MM.1S (cell line): ENCODE measurements around the gene SF3B2.

ENCODE experiments used
- DNase-seq: peaks from one replicate; pipeline ENCODE4 v3.0.0-alpha.2; 2015
- H2AFZ ChIP-seq: fragments of 300-600 bp; sonication (generic); 2 replicates; pipeline ENCODE4 v1.6.0; 2016; ENCODE audit warnings: antibody characterized with exemption, low read length
- H3F3A ChIP-seq: fragments of 300-600 bp; sonication (generic); 2 replicates; pipeline ENCODE4 v1.6.1; 2016; ENCODE audit warnings: mild to moderate bottlenecking, antibody characterized with exemption, low read length, moderate library complexity, mixed read lengths; ENCODE audit not compliant: insufficient read depth
- H3K27ac ChIP-seq: fragments of 300-600 bp; sonication (generic); 2 replicates; pipeline ENCODE4 v1.5.1; 2016; ENCODE audit warnings: mild to moderate bottlenecking, low read length
- H3K27me3 ChIP-seq: fragments of 300-600 bp; sonication (generic); replicated peaks from 2 replicates; pipeline ENCODE4 v1.6.0; 2016; ENCODE audit warnings: low read length; ENCODE audit not compliant: insufficient read depth
- H3K36me3 ChIP-seq: fragments of 300-600 bp; sonication (generic); replicated peaks from 2 replicates; pipeline ENCODE4 v1.6.1; 2016; ENCODE audit warnings: mild to moderate bottlenecking, low read length, mixed read lengths; ENCODE audit not compliant: insufficient read depth
- H3K4me1 ChIP-seq: fragments of 300-600 bp; sonication (generic); 2 replicates; pipeline ENCODE4 v1.6.1; 2016; ENCODE audit warnings: low read length, mixed read lengths
- H3K4me2 ChIP-seq: fragments of 300-600 bp; sonication (generic); 2 replicates; pipeline ENCODE4 v1.6.0; 2016; ENCODE audit warnings: low read depth, low read length
- H3K4me3 ChIP-seq: fragments of 300-600 bp; sonication (generic); 2 replicates; pipeline ENCODE4 v1.5.1; 2016; ENCODE audit warnings: low read length, mixed read lengths
- H3K79me2 ChIP-seq: fragments of 300-600 bp; sonication (generic); 2 replicates; pipeline ENCODE4 v1.6.1; 2016; ENCODE audit warnings: mixed run types, low read length, mixed read lengths
- H3K9ac ChIP-seq: fragments of 300-600 bp; sonication (generic); 2 replicates; pipeline ENCODE4 v1.6.1; 2016; ENCODE audit warnings: low read length, mixed read lengths
- H3K9me2 ChIP-seq: fragments of 300-600 bp; sonication (generic); replicated peaks from 2 replicates; pipeline ENCODE4 v1.6.1; 2016; ENCODE audit warnings: mild to moderate bottlenecking, low read length, mixed read lengths; ENCODE audit not compliant: insufficient read depth
- H3K9me3 ChIP-seq: fragments of 300-600 bp; sonication (generic); replicated peaks from 2 replicates; pipeline ENCODE4 v1.6.1; 2016; ENCODE audit warnings: mild to moderate bottlenecking, low read length, mixed read lengths; ENCODE audit not compliant: insufficient read depth
- H4K20me1 ChIP-seq: fragments of 300-600 bp; sonication (generic); 2 replicates; pipeline ENCODE4 v1.6.1; 2016; ENCODE audit warnings: mild to moderate bottlenecking, low read length, moderate library complexity, mixed read lengths; ENCODE audit not compliant: insufficient read depth
- EZH2 ChIP-seq: fragments of 300-600 bp; sonication (generic); optimal IDR thresholded peaks from 2 replicates; pipeline ENCODE3; 2017; ENCODE audit warnings: low read depth, mild to moderate bottlenecking, antibody characterized with exemption, low read length, mixed read lengths
- EZH2phosphoT487 ChIP-seq: fragments of 300-600 bp; sonication (generic); IDR thresholded peaks from 2 replicates; pipeline ENCODE4 v1.6.1; 2018; ENCODE audit warnings: antibody characterized with exemption, low read length
- TF ChIP-seq, protein P1 (sequence below): fragments of 300-600 bp; sonication (generic); IDR thresholded peaks from 2 replicates; pipeline ENCODE4 v1.5.1; 2016; ENCODE audit warnings: antibody characterized with exemption, low read length, mixed read lengths

SF3B2 gene

DNA sequence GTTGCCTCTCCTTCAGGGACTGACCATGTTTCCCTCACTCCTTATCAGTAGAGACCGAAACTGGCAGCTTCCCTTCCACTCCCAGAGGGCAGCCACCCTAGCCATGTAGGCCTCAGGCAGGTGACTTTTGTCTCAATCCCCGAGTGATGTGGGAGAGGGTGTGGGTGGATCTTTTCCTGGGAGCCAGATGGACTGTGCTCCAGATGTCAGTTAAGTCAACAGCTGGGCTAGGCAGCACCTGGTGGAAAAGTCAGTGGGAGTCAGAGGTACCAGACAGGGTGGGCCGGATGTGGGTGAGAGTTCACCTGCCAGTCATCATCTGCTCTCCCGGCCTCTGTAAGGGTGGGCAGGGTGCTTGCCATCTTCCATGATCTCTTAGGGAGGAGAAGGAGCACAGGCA is 48.0 kb upstream of the SF3B2 start:
- H3K9ac ChIP-seq, result no peak overlapping the region
- no peaks in the 10 kb centered on the region for H3K9me3 ChIP-seq
- no peak overlapping the region for H2AFZ ChIP-seq
- H4K20me1 ChIP-seq, result no peaks in the 10 kb centered on the region
- no peak overlapping the region for H3K4me2 ChIP-seq
- peaks cover 40% of the 10 kb centered on the region for H3K4me1 ChIP-seq
- no peaks in the 10 kb centered on the region for H3K9me2 ChIP-seq
- peaks cover 30% of the 10 kb centered on the region for H3F3A ChIP-seq
- TF ChIP-seq, protein P1, sequence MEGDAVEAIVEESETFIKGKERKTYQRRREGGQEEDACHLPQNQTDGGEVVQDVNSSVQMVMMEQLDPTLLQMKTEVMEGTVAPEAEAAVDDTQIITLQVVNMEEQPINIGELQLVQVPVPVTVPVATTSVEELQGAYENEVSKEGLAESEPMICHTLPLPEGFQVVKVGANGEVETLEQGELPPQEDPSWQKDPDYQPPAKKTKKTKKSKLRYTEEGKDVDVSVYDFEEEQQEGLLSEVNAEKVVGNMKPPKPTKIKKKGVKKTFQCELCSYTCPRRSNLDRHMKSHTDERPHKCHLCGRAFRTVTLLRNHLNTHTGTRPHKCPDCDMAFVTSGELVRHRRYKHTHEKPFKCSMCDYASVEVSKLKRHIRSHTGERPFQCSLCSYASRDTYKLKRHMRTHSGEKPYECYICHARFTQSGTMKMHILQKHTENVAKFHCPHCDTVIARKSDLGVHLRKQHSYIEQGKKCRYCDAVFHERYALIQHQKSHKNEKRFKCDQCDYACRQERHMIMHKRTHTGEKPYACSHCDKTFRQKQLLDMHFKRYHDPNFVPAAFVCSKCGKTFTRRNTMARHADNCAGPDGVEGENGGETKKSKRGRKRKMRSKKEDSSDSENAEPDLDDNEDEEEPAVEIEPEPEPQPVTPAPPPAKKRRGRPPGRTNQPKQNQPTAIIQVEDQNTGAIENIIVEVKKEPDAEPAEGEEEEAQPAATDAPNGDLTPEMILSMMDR, result no peak
- TF ChIP-seq EZH2, result no peak
- no peak for TF ChIP-seq EZH2phosphoT487
- no peak for DNase-seq
- H3K27ac ChIP-seq, result peak overlapping the region; percentile 64; the same call in 1 of the 2 replicates
- H3K36me3 ChIP-seq, result peaks cover 2% of the 10 kb centered on the region
- no peak overlapping the region for H3K4me3 ChIP-seq
- H3K27me3 ChIP-seq, result no peaks in the 10 kb centered on the region
- H3K79me2 ChIP-seq, result peaks cover 48% of the 10 kb centered on the region

DNA sequence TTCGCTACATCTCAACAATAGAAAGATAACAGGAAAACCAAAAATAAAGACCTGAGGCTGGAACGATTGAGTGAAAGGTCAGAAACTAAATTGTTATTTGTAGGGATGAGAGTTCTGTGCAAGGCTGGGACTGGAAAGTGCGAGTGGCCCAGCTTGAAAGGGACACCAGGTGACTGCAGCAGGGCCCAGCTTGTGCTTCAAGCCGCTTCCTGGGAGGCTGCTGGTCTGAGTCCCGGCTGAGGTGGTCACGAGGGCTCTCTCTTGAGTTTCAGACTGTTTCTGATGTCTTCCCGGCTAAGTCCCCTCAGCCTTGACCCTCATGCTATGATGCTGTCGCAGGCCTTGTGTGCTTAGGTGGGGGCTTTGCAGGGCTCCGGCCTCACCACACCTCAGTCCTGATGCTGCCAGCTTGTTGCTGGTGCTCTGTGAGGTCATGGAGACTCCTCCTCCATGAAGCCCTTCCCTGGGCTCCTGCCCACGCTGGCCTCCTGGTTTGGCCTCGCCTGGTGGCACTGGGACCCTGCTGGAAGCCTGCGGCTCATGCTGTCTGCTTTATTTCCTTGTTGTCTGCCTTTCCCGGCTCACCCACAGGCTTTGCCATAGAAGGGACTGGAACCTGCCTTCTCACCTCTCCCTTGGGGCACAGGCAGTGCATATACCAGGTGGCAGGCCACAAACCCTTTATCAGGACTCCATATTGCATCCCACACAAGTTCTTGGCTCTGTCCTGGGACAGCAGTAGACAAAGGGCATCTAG is 45.9 kb upstream of the SF3B2 start:
- H3K27me3 ChIP-seq, result no peaks in the 10 kb centered on the region
- no peak overlapping the region for H2AFZ ChIP-seq
- TF ChIP-seq EZH2phosphoT487, result no peak
- TF ChIP-seq EZH2, result no peak
- TF ChIP-seq, protein P1, result no peak
- H4K20me1 ChIP-seq, result no peaks in the 10 kb centered on the region
- no peaks in the 10 kb centered on the region; the same call in 1 of the 2 replicates for H3K36me3 ChIP-seq
- H3K9me3 ChIP-seq, result no peaks in the 10 kb centered on the region
- peak overlapping the region; percentile 64; the same call in 1 of the 2 replicates for H3K27ac ChIP-seq
- DNase-seq, result no peak
- no peak overlapping the region for H3K4me3 ChIP-seq
- peak overlapping the region; percentile 15; the same call in 1 of the 2 replicates for H3K4me2 ChIP-seq
- 0 out of 2 replicates have a peak overlapping the region, but pooled peaks have one; percentile 2 for H3K9ac ChIP-seq
- peaks cover 30% of the 10 kb centered on the region for H3F3A ChIP-seq
- peaks cover 40% of the 10 kb centered on the region for H3K4me1 ChIP-seq
- no peaks in the 10 kb centered on the region for H3K9me2 ChIP-seq
- peaks cover 28% of the 10 kb centered on the region for H3K79me2 ChIP-seq

DNA sequence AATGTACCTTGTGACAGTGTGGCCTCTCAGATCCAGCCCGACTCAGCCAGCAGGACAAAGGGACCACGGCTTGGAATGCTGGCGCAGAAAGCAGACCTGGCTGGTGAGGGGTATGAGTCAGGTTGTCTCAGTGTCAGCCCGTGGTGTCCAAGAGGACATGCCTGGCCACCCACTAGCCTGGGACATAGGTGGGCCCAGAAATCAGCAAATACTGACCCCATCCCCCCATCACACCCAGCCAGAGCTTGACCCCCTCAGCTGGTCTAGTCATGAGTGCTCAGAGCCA is 45.3 kb upstream of the SF3B2 start:
- Histone ChIP-seq H2AFZ (no peak overlapping the region), H3K36me3 (no peaks in the 10 kb centered on the region; the same call in 1 of the 2 replicates), H3K9ac (no peak overlapping the region), H3K79me2 (peaks cover 23% of the 10 kb centered on the region), H3K4me2 (no peak overlapping the region), H3K4me3 (no peak overlapping the region), H3F3A (peaks cover 26% of the 10 kb centered on the region), H3K4me1 (peaks cover 40% of the 10 kb centered on the region), H4K20me1 (no peaks in the 10 kb centered on the region), H3K27ac (peak overlapping the region; percentile 64; the same call in 1 of the 2 replicates), H3K9me3 (no peaks in the 10 kb centered on the region), H3K9me2 (no peaks in the 10 kb centered on the region), H3K27me3 (no peaks in the 10 kb centered on the region)
- TF ChIP-seq EZH2 (no peak), EZH2phosphoT487 (no peak)
- TF ChIP-seq, protein P1, result no peak
- DNase-seq, result no peak
